ENCODE data around the gene TFIP11.

TFIP11 gene

DNA sequence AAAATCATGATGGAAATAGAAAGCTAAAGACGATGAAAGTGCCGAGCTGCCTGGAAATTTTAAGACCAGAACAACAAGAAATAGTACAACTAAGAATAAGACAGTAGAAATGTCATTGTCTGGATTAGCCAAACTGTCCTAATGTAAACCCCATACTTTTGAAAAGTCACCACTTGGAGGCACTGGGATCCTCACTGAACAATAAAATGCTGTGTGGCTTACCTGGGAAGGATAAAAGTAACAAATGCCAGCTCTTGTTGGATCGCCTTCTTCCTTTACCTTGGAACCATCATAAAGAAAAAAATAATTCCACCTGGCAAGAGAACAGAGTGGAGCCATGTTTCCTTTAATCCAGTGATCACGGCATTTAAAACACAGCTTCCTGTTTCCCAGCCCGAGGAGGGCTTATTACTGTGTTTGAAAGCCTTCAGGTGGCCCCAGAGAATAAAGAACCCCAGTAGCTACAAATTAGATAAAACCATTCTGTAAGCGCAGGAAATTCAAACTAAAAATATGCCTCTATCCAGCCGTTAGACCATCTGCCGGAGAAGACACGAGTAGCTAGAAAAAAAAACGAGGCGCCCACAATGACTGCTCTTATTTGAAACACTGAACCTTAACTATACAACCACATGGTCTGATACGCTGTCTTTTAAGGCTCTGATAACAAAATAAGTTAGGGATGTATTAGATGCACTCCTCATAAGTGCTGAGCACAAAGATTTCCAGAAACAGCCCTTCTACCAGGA, 33.1 kb downstream of the TFIP11 start:
- peak overlapping the region; percentile 92 for H3K4me2 ChIP-seq (ENCODE audit: low read length)
- peak overlapping the region; percentile 17; the same call in 1 of the 2 replicates for H3K9ac ChIP-seq (ENCODE audit: low read length)
- no peaks in the 10 kb centered on the region for H4K20me1 ChIP-seq (ENCODE audit: insufficient read depth, low read length)
- peak overlapping the region; percentile 54 for H3K4me3 ChIP-seq (ENCODE audit: low read length)
- no peak overlapping the region for H2AFZ ChIP-seq (ENCODE audit: low read depth, low read length)
- H3K9me3 ChIP-seq (ENCODE audit: insufficient read depth, low read length), result no peaks in the 10 kb centered on the region
- peaks cover 44% of the 10 kb centered on the region for H3K79me2 ChIP-seq (ENCODE audit: low read length)
- H3K36me3 ChIP-seq (replicated peaks; ENCODE audit: low read depth, low read length), result peaks cover 35% of the 10 kb centered on the region
- TF ChIP-seq, protein P1, sequence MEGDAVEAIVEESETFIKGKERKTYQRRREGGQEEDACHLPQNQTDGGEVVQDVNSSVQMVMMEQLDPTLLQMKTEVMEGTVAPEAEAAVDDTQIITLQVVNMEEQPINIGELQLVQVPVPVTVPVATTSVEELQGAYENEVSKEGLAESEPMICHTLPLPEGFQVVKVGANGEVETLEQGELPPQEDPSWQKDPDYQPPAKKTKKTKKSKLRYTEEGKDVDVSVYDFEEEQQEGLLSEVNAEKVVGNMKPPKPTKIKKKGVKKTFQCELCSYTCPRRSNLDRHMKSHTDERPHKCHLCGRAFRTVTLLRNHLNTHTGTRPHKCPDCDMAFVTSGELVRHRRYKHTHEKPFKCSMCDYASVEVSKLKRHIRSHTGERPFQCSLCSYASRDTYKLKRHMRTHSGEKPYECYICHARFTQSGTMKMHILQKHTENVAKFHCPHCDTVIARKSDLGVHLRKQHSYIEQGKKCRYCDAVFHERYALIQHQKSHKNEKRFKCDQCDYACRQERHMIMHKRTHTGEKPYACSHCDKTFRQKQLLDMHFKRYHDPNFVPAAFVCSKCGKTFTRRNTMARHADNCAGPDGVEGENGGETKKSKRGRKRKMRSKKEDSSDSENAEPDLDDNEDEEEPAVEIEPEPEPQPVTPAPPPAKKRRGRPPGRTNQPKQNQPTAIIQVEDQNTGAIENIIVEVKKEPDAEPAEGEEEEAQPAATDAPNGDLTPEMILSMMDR (IDR thresholded peaks at IDR 0.05; ENCODE audit: low read depth, low read length), result no peak; the same call in 1 of the 2 replicates
- TF ChIP-seq EZH2phosphoT487 (IDR thresholded peaks at IDR 0.05; ENCODE audit: low read depth), result no peak
- no peak overlapping the region for H3K27ac ChIP-seq (ENCODE audit: low read length)
- peaks cover 41% of the 10 kb centered on the region for H3K4me1 ChIP-seq (ENCODE audit: low read length)
- H3K27me3 ChIP-seq (ENCODE audit: low read depth, low read length), result no peaks in the 10 kb centered on the region

DNA sequence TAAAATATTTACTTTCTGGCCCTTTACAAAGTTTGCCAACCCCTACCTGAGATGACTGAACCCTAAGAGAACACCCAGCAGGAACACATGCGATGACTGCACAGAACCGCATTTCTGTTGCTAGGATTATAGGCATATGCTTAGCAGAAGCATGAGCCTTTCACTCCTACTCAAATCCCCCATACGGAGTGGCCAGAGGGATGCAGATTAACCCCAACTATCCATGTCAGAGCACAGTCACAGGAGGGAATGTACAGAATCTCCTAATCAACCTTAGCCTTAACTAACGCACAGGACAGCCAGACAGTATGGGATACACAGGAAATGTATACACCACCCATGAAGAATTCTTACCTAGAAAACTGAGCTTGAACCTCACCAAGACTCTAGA, 34.9 kb downstream of the TFIP11 start:
- Histone ChIP-seq H4K20me1 (ENCODE audit: insufficient read depth, low read length) (no peaks in the 10 kb centered on the region), H2AFZ (ENCODE audit: low read depth, low read length) (no peak overlapping the region), H3K4me3 (ENCODE audit: low read length) (no peak overlapping the region), H3K9ac (ENCODE audit: low read length) (no peak overlapping the region), H3K79me2 (ENCODE audit: low read length) (peaks cover 27% of the 10 kb centered on the region), H3K4me2 (ENCODE audit: low read length) (no peak overlapping the region), H3K27ac (ENCODE audit: low read length) (no peak overlapping the region), H3K36me3 (replicated peaks; ENCODE audit: low read depth, low read length) (peaks cover 49% of the 10 kb centered on the region), H3K27me3 (ENCODE audit: low read depth, low read length) (no peaks in the 10 kb centered on the region), H3K4me1 (ENCODE audit: low read length) (peaks cover 34% of the 10 kb centered on the region), H3K9me3 (ENCODE audit: insufficient read depth, low read length) (no peaks in the 10 kb centered on the region)
- TF ChIP-seq, protein P1 (IDR thresholded peaks at IDR 0.05; ENCODE audit: low read depth, low read length), result no peak
- TF ChIP-seq EZH2phosphoT487 (IDR thresholded peaks at IDR 0.05; ENCODE audit: low read depth), result no peak

DNA sequence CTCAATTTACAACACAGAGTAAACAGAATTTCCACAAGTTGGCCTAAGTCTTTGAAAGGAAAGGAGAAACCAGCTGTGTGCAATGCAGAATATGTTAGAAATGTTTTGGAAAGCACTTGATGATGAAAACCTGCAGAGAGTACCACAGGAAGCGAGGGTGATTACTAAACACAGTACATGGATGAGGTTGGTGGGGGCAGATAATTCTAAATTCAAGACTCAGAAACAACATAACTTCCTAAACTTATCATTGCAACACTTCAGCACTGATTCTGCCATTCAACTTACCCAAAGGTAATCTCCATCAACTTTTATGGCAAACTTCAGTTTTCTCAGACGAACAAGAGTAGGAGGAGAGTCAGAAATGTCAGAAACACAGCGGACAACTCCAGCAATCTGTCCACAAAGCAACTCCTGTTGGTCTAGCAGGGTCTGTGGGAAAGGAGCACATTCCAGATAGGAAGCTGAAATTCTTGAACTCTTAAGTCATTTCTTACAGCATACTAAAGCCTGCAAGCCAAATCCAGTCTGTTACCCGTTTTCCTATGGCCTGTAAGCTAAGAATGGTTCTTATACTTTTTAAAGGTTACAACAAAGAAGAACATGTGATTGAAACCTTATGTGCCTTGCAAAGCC, 35.5 kb downstream of the TFIP11 start:
- no peak overlapping the region for H3K4me3 ChIP-seq (ENCODE audit: low read length)
- H3K4me1 ChIP-seq (ENCODE audit: low read length), result peaks cover 29% of the 10 kb centered on the region
- no peaks in the 10 kb centered on the region for H3K27me3 ChIP-seq (ENCODE audit: low read depth, low read length)
- no peak overlapping the region for H3K27ac ChIP-seq (ENCODE audit: low read length)
- TF ChIP-seq, protein P1 (IDR thresholded peaks at IDR 0.05; ENCODE audit: low read depth, low read length), result no peak
- no peak for TF ChIP-seq EZH2phosphoT487 (IDR thresholded peaks at IDR 0.05; ENCODE audit: low read depth)
- H3K9ac ChIP-seq (ENCODE audit: low read length), result no peak overlapping the region
- no peaks in the 10 kb centered on the region for H3K9me3 ChIP-seq (ENCODE audit: insufficient read depth, low read length)
- peaks cover 27% of the 10 kb centered on the region for H3K79me2 ChIP-seq (ENCODE audit: low read length)
- peaks cover 53% of the 10 kb centered on the region for H3K36me3 ChIP-seq (replicated peaks; ENCODE audit: low read depth, low read length)
- no peak overlapping the region for H3K4me2 ChIP-seq (ENCODE audit: low read length)
- no peaks in the 10 kb centered on the region for H4K20me1 ChIP-seq (ENCODE audit: insufficient read depth, low read length)
- no peak overlapping the region for H2AFZ ChIP-seq (ENCODE audit: low read depth, low read length)

DNA sequence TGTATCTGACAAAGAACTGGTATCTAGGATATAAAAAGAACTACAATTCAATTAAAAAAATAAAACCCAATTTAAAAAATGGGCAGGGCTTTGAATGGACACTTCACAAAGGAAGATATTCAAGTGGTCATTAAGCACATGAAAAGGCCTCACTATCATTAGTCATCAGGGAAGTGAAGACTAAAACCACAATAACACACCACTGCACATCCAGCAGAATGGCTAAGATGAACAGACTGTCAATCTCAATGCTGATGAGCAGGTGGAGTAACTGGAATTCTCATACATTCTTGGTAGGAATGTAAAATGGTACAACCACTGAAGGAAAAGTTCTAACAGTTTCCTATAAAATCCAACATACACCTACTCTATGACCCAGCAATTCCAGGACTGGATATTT, 37.6 kb downstream of the TFIP11 start:
- TF ChIP-seq, protein P1 (IDR thresholded peaks at IDR 0.05; ENCODE audit: low read depth, low read length), result no peak
- TF ChIP-seq EZH2phosphoT487 (IDR thresholded peaks at IDR 0.05; ENCODE audit: low read depth), result no peak
- Histone ChIP-seq H3K4me2 (ENCODE audit: low read length) (no peak overlapping the region), H3K4me1 (ENCODE audit: low read length) (peaks cover 8% of the 10 kb centered on the region), H3K27ac (ENCODE audit: low read length) (no peak overlapping the region), H3K9ac (ENCODE audit: low read length) (no peak overlapping the region), H3K27me3 (ENCODE audit: low read depth, low read length) (no peaks in the 10 kb centered on the region), H2AFZ (ENCODE audit: low read depth, low read length) (no peak overlapping the region), H3K4me3 (ENCODE audit: low read length) (no peak overlapping the region), H3K79me2 (ENCODE audit: low read length) (peaks cover 15% of the 10 kb centered on the region), H3K36me3 (replicated peaks; ENCODE audit: low read depth, low read length) (peaks cover 66% of the 10 kb centered on the region), H4K20me1 (ENCODE audit: insufficient read depth, low read length) (no peaks in the 10 kb centered on the region), H3K9me3 (ENCODE audit: insufficient read depth, low read length) (no peaks in the 10 kb centered on the region)

Measured in OCI-LY3 (cell line).